Fibroblast of pulmonary artery (primary cell): ENCODE results near the gene EDAR.

Experiments
- DNase-seq: peaks from one replicate; pipeline ENCODE4 v3.0.0-alpha.2; 2010; ENCODE audit warnings: low read depth
- H3K4me3 ChIP-seq: replicated peaks from 2 replicates; pipeline ENCODE4 v1.5.1; 2011; ENCODE audit warnings: low read depth, mild to moderate bottlenecking, control low read depth, low read length, moderate library complexity
- TF ChIP-seq, protein P1 (sequence below): IDR thresholded peaks from 2 replicates; pipeline ENCODE4 v1.5.1; 2011; ENCODE audit warnings: mild to moderate bottlenecking, control low read depth, low read length, inconsistent platforms; ENCODE audit errors: missing control alignments

EDAR gene

DNA sequence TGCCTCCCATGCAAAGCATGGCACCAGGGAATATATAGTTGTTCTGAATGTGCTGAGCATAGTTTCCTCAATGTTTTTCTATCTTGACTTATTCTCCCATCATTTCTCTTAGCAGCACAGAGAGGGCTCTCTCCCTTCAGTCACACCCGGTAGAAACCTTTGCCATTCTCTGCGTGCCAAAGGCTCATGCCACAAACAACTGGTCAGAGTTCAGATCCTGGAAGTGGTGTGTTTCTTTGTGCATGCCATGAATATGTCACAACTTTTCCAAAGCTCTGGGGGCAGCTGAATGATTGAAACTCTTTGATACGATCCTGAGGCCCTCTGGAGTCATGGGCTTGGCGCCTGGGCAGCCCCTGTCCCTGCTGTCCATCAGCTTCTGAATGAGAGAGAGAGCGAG is 28.0 kb upstream of the EDAR start:
- no peak for DNase-seq
- H3K4me3 ChIP-seq: no peak overlapping the region
- TF ChIP-seq, protein P1, sequence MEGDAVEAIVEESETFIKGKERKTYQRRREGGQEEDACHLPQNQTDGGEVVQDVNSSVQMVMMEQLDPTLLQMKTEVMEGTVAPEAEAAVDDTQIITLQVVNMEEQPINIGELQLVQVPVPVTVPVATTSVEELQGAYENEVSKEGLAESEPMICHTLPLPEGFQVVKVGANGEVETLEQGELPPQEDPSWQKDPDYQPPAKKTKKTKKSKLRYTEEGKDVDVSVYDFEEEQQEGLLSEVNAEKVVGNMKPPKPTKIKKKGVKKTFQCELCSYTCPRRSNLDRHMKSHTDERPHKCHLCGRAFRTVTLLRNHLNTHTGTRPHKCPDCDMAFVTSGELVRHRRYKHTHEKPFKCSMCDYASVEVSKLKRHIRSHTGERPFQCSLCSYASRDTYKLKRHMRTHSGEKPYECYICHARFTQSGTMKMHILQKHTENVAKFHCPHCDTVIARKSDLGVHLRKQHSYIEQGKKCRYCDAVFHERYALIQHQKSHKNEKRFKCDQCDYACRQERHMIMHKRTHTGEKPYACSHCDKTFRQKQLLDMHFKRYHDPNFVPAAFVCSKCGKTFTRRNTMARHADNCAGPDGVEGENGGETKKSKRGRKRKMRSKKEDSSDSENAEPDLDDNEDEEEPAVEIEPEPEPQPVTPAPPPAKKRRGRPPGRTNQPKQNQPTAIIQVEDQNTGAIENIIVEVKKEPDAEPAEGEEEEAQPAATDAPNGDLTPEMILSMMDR: no peak

DNA sequence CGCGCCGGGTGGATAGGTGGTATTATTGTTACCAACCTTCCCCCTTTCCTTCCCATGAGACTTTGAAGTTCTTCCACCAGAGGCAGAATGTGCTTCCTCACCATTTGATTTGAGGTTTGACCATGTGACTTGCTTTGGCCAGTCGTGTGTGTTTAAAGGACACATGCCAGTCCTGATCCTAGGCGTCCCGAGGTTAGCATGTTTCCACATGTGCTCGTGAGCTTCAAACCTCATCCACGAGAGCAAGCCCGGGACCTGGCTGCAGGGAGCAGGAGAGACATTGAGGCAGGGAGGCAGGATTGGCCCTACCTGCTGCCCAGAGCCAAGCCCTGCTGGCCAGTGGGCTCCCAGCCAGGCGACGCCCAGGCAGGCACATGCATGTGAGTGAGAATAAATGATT is 27.4 kb upstream of the EDAR start:
- H3K4me3 ChIP-seq: no peak overlapping the region
- TF ChIP-seq, protein P1: no peak
- DNase-seq: no peak

DNA sequence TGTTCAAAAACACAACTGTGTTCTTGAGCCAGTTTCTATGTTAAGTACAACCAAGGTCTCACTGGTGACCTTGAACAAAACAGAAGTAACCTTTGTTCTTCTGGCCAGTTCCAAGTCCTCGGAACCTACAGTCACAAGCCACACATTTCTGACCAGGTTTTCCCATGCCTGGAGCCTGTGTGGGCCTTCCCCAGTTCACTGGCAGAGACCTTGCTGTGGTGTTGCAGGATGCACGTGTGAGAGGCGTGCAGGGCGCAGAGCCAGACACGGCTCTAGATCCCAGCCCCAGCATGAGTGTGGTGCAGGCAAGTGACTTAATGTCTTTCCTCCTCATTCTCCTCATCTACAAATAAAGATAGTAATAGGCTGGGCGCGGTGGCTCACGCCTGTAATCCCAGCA is 25.5 kb upstream of the EDAR start:
- no peak overlapping the region for H3K4me3 ChIP-seq

DNA sequence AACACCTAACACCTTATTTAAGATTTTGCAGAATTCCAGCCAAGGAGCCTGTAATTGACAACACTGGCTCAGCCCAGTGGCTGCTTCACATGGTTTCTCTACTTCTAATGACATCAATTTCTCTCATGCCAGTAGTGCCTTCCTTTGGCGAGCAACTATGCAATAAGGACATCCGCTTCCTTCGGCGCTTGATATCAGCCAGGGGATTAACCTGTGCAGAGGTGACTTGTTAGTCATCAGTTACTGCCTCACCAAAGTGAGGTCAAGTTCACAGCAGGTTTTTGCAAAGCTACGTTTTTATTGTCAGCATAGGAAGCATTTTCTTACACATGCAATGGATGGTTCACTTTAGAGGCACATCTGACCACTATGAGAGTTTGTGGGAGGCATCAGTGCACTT is 24.0 kb upstream of the EDAR start:
- H3K4me3 ChIP-seq: no peak overlapping the region
- DNase-seq: no peak
- TF ChIP-seq, protein P1: no peak

More for the DNA sequence above, 25.5 kb upstream of the EDAR start:
- DNase-seq: no peak
- TF ChIP-seq, protein P1: no peak

DNA sequence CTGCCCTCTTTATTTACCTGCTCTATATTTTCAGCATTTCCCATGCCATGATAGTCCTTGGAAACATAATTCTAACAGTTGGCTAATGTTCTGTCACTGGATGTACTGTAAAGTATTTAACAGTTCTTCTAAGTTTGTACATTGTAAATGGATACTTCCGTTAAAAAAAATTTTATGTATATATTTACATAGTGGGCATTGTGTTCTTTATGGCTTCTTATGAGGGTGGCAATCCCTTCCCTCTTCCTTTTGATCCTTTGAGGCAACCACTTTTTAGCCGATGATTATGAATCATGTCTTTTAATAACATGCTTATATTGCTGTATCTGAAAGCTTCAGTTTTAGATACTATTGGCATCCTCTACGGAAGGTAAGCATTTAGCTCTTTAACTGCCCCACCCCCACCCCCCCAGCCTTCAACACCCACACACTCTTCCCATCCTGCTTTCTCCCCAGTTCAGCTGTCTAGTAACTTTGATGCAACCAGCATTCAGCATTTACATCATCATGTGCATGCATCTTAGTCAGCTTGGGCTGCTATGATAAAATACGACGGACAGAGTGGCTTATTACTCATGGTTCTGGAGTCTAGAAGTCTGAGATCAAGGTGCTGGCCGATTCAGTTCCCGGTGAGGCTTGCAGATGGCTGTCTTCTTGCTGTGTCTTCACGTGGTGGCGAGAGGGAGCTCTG is 21.0 kb upstream of the EDAR start:
- no peak overlapping the region for H3K4me3 ChIP-seq
- DNase-seq: peak; percentile 38
- TF ChIP-seq, protein P1: no peak

DNA sequence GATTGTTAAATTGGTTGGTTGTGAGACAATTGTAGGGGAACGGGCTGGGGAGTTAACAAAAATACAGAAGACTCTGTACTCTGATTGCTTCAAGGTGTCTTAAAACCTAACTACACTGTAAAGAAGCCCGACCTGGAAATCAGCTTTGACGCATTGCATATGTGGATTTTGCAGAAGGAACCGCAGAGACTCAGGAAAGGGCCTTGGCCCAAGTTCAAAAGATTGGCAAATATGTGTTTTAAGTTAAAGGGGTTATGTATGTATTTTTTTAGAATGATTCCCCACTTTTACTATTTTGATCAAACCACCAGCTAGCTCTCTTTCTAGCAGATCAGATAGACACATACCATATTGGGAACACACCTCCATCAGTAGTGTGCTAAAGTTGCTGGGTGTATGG is 18.0 kb upstream of the EDAR start:
- no peak overlapping the region for H3K4me3 ChIP-seq
- TF ChIP-seq, protein P1: no peak
- no peak for DNase-seq

DNA sequence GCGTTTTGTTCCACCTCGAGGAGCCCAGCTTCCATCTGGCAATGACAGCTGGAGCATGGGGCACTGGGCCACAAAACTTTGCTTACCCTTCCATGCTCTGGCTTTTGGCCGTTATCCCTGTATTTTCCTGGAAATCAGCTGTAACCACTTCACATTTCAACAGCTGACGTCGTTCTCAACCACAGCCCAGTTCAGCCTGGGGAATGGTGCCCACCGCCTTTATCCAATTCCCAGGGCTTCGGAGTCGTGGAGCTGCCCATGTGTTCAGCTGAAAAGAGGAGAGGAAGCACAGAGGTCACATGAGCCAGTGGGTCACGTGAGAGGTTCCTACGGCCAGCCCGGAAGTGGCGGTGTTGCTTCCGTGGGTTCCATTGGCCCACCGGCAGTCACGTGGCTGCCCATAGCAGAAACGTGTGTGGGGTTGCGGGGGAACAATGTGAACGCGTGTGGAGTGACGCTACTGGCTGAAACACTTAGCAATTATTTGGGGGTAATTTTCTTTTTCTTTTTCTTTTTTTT is 16.7 kb upstream of the EDAR start:
- peak; percentile 21 for DNase-seq
- TF ChIP-seq, protein P1: no peak
- H3K4me3 ChIP-seq: no peak overlapping the region
